B cell (primary cell): ENCODE data around the gene C7orf33.

Experiments used
- CTCF ChIP-seq: fragments of 200-600 bp; IDR thresholded peaks from one replicate; pipeline ENCODE4 v1.8.0; 2022; ENCODE audit warnings: antibody characterized with exemption, mild to moderate bottlenecking
- EZH2 ChIP-seq: IDR thresholded peaks from 2 replicates; pipeline ENCODE4 v1.6.1; 2012; ENCODE audit warnings: borderline replicate concordance, low read depth, mild to moderate bottlenecking, moderate library complexity, low read length; ENCODE audit not compliant: insufficient read depth, poor library complexity, severe bottlenecking

GRCh38 chr7:148620749-148621359 is 30.3 kb downstream of the C7orf33 start:
- TF ChIP-seq CTCF (no peak), EZH2 (no peak)
